Measurements from ENCODE around the gene DOC2A. TPM values are rescaled to one million over a fixed set of nuclear protein-coding genes. Genes with fewer than 3 reads are reported as not detected.
A peak's percentile ranks its signal among the peaks of the same experiment; 100 is the strongest.
"Not testable (repeated sequence)": the region's sequence is repeated elsewhere in the genome, so short reads cannot be mapped to it uniquely, and the experiment has no call there.

DOC2A gene
- total RNA-seq, 1 donor from 2014 or later = not detected

- H3K36me3 ChIP-seq (ENCODE audit: control insufficient read depth, insufficient read depth, low read length) = peaks cover 6% of the 10 kb centered on the region
- TF ChIP-seq, protein P1, sequence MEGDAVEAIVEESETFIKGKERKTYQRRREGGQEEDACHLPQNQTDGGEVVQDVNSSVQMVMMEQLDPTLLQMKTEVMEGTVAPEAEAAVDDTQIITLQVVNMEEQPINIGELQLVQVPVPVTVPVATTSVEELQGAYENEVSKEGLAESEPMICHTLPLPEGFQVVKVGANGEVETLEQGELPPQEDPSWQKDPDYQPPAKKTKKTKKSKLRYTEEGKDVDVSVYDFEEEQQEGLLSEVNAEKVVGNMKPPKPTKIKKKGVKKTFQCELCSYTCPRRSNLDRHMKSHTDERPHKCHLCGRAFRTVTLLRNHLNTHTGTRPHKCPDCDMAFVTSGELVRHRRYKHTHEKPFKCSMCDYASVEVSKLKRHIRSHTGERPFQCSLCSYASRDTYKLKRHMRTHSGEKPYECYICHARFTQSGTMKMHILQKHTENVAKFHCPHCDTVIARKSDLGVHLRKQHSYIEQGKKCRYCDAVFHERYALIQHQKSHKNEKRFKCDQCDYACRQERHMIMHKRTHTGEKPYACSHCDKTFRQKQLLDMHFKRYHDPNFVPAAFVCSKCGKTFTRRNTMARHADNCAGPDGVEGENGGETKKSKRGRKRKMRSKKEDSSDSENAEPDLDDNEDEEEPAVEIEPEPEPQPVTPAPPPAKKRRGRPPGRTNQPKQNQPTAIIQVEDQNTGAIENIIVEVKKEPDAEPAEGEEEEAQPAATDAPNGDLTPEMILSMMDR (IDR thresholded peaks at IDR 0.05; ENCODE audit: insufficient read depth, low read length, severe bottlenecking) = peak; percentile 44
- peak within 1 kb of the TSS; percentile 81 for H3K4me3 ChIP-seq (ENCODE audit: low read depth, low read length)
- DNase-seq (ENCODE audit: low read depth) (peak; percentile 62), FAIRE-seq (no peak)
- no peaks in the 10 kb centered on the region for H3K27me3 ChIP-seq (ENCODE audit: control insufficient read depth, insufficient read depth, low read length)
Measured at GRCh38 chr16:29961479-29962343, 49.1 kb downstream of the DOC2A start, which contains the start of gene TMEM219. Gene TMEM219 (plus strand): TSS chr16:29962079. CDS start chr16:29963144, 1,065 bp downstream.

GRCh38 chr16:29961127-29961478 is 49.7 kb downstream of the DOC2A start:
- Histone ChIP-seq H3K36me3 (ENCODE audit: control insufficient read depth, insufficient read depth, low read length) (peaks cover 6% of the 10 kb centered on the region), H3K27me3 (ENCODE audit: control insufficient read depth, insufficient read depth, low read length) (no peaks in the 10 kb centered on the region), H3K4me3 (ENCODE audit: low read depth, low read length) (peak overlapping the region; percentile 81)
- FAIRE-seq (no peak), DNase-seq (ENCODE audit: low read depth) (no peak)
- TF ChIP-seq, protein P1 (IDR thresholded peaks at IDR 0.05; ENCODE audit: insufficient read depth, low read length, severe bottlenecking) = no peak

DNA sequence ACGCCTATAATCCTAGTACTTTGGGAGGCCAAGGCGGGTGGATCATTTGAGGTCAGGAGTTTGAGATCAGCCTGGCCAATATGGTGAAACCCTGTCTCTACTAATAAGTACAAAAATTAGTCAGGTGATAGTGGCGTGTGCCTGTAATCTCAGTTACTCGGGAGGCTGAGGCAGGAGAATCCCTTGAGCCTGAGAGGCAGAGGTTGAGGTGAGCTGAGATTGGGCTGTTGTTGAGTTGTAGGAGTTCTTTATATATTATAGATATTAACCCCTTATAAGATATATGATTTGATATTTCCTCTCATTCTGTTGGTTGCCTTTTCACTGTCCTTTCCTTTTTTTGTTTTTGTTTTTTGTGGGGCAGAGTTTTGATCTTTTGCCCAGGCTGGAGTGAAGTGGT is 51.0 kb downstream of the DOC2A start:
- not testable (repeated sequence) for DNase-seq (ENCODE audit: low read depth); H3K36me3 ChIP-seq (ENCODE audit: control insufficient read depth, insufficient read depth, low read length); H3K4me3 ChIP-seq (ENCODE audit: low read depth, low read length); FAIRE-seq; H3K27me3 ChIP-seq (ENCODE audit: control insufficient read depth, insufficient read depth, low read length)

DNA sequence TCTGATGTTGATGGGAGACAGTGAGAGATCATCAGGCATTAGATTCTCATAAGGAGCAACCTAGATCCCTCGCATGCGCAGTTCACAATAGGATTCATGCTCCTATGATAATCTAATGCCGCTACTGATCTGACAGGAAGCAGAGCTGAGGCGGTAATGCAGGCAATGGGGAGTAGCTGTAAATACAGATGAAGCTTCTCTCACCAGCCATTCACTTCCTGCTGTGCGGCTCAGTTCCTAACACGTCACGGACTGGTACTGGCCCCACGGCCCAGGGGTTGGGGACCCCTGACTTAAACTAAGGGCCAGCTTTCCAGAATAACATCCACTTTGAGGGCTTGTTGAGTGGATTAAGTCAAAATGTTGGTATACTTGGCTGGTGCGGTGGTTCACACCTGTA is 51.5 kb downstream of the DOC2A start:
- Histone ChIP-seq H3K4me3 (ENCODE audit: low read depth, low read length) (no peak overlapping the region), H3K36me3 (ENCODE audit: control insufficient read depth, insufficient read depth, low read length) (peaks cover 2% of the 10 kb centered on the region), H3K27me3 (ENCODE audit: control insufficient read depth, insufficient read depth, low read length) (no peaks in the 10 kb centered on the region)
- FAIRE-seq (no peak), DNase-seq (ENCODE audit: low read depth) (no peak)
- TF ChIP-seq, protein P1 (IDR thresholded peaks at IDR 0.05; ENCODE audit: insufficient read depth, low read length, severe bottlenecking) = no peak

DNA sequence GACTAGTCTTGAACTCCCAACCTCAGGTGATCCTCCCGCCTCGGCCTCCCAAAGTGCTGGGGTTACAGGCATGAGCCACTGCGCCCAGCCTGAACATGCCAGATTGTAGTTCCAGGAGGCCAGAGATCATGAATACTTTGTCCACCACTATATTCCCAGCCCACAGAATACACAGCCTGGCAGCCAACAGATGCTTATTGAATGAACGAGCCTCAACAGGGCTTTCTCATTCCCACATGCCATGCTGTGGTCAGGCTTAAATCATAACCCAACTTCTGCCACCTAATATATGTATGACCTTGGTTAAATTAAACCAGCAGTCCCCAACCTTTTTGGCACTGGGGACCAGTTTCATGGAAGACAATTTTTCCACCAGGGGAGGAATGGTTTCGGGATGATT is 52.1 kb downstream of the DOC2A start:
- H3K4me3 ChIP-seq (ENCODE audit: low read depth, low read length) = no peak overlapping the region
- DNase-seq (ENCODE audit: low read depth) = no peak
- TF ChIP-seq, protein P1 (IDR thresholded peaks at IDR 0.05; ENCODE audit: insufficient read depth, low read length, severe bottlenecking) = no peak
- FAIRE-seq = no peak
- peaks cover 2% of the 10 kb centered on the region for H3K36me3 ChIP-seq (ENCODE audit: control insufficient read depth, insufficient read depth, low read length)
- H3K27me3 ChIP-seq (ENCODE audit: control insufficient read depth, insufficient read depth, low read length) = no peaks in the 10 kb centered on the region

Other genes starting within 250 kb of the DOC2A start
- gene ZG16, start 232.8 kb downstream of the DOC2A start, total RNA-seq = not detected in 2 replicates
- gene KIF22, start 220.3 kb downstream of the DOC2A start, total RNA-seq = 11.3 and 12.0 TPM in 2 replicates
- gene MAZ, start 204.5 kb downstream of the DOC2A start, total RNA-seq = 125 and 168 TPM in 2 replicates
- not detected in 2 replicates for gene PRRT2, start 198.8 kb downstream of the DOC2A start, total RNA-seq
- gene PAGR1, start 194.9 kb downstream of the DOC2A start, total RNA-seq = 15.2 and 24.7 TPM in 2 replicates
- gene MVP, start 190.6 kb downstream of the DOC2A start, total RNA-seq = 87.1 and 118 TPM in 2 replicates
- 46.1 and 53.2 TPM in 2 replicates for gene CDIPT, start 147.8 kb downstream of the DOC2A start, total RNA-seq
- gene SEZ6L2, start 111.5 kb downstream of the DOC2A start, total RNA-seq = 1.8 and 2.9 TPM in 2 replicates
- 1.2 and 2.4 TPM in 2 replicates for gene ASPHD1, start 110.5 kb downstream of the DOC2A start, total RNA-seq
- 8.2 and 12.2 TPM in 2 replicates for gene KCTD13, start 84.8 kb downstream of the DOC2A start, total RNA-seq
- gene TMEM219, start 48.9 kb downstream of the DOC2A start, total RNA-seq = 49.8 and 66.1 TPM in 2 replicates
- 24.7 and 28.7 TPM in 2 replicates for gene TAOK2, start 37.2 kb downstream of the DOC2A start, total RNA-seq
- gene HIRIP3, start 15.4 kb downstream of the DOC2A start, total RNA-seq = 6.0 and 6.8 TPM in 2 replicates
- gene INO80E, start 14.8 kb downstream of the DOC2A start, total RNA-seq = 15.1 and 22.6 TPM in 2 replicates
- gene C16orf92, start 12.2 kb upstream of the DOC2A start, total RNA-seq = not detected in 2 replicates
- not detected in 2 replicates for gene TLCD3B, start 20.2 kb upstream of the DOC2A start, total RNA-seq
- gene ALDOA, start 54.7 kb upstream of the DOC2A start, total RNA-seq = 496 and 527 TPM in 2 replicates
- 249 and 310 TPM in 2 replicates for gene PPP4C, start 65.0 kb upstream of the DOC2A start, total RNA-seq
- gene TBX6, start 80.9 kb upstream of the DOC2A start, total RNA-seq = 0.26 and 0.90 TPM in 2 replicates
- gene YPEL3, start 85.2 kb upstream of the DOC2A start, total RNA-seq = 3.7 and 7.4 TPM in 2 replicates
- 7.1 and 20.7 TPM in 2 replicates for gene GDPD3, start 102.5 kb upstream of the DOC2A start, total RNA-seq
- gene MAPK3, start 112.2 kb upstream of the DOC2A start, total RNA-seq = 7.4 and 13.4 TPM in 2 replicates
- 0.79 and 1.5 TPM in 2 replicates for gene CORO1A, start 172.6 kb upstream of the DOC2A start, total RNA-seq
- gene BOLA2B, start 182.6 kb upstream of the DOC2A start, total RNA-seq = 45.7 and 235 TPM in 2 replicates
- 24.5 and 24.6 TPM in 2 replicates for gene SLX1A, start 182.8 kb upstream of the DOC2A start, total RNA-seq
- gene SULT1A3, start 188.2 kb upstream of the DOC2A start, total RNA-seq = 0.26 and 3.3 TPM in 2 replicates
- 0.64 and 1.1 TPM in 2 replicates for gene NPIPB13, start 237.5 kb upstream of the DOC2A start, total RNA-seq